ENCODE data around the gene FAM219A.

The FAM219A gene

GRCh38 chr9:34430843-34431437 is 27.4 kb downstream of the FAM219A start:
- no peak overlapping the region for H3K4me3 ChIP-seq (ENCODE audit: control insufficient read depth, low read depth, low read length)
- TF ChIP-seq CTCF (conservative IDR thresholded peaks at IDR 0.05; ENCODE audit: control insufficient read depth, insufficient read depth, low read depth, low read length): no peak
- peak; percentile 72 for DNase-seq (ENCODE audit: low read depth)

- no peak for DNase-seq (ENCODE audit: low read depth)
- no peak for TF ChIP-seq CTCF (conservative IDR thresholded peaks at IDR 0.05; ENCODE audit: control insufficient read depth, insufficient read depth, low read depth, low read length)
- H3K4me3 ChIP-seq (ENCODE audit: control insufficient read depth, low read depth, low read length): no peak overlapping the region
Observed at GRCh38 chr9:34428325-34428958, 29.9 kb downstream of the FAM219A start.

GRCh38 chr9:34426347-34427074 is 31.9 kb downstream of the FAM219A start:
- H3K4me3 ChIP-seq (ENCODE audit: control insufficient read depth, low read depth, low read length): no peak overlapping the region
- no peak for TF ChIP-seq CTCF (conservative IDR thresholded peaks at IDR 0.05; ENCODE audit: control insufficient read depth, insufficient read depth, low read depth, low read length)
- no peak for DNase-seq (ENCODE audit: low read depth)

- no peak for DNase-seq (ENCODE audit: low read depth)
- no peak overlapping the region for H3K4me3 ChIP-seq (ENCODE audit: control insufficient read depth, low read depth, low read length)
- no peak for TF ChIP-seq CTCF (conservative IDR thresholded peaks at IDR 0.05; ENCODE audit: control insufficient read depth, insufficient read depth, low read depth, low read length)
Observed at GRCh38 chr9:34419716-34420504, 38.5 kb downstream of the FAM219A start.

- no peak overlapping the region for H3K4me3 ChIP-seq (ENCODE audit: control insufficient read depth, low read depth, low read length)
- no peak for DNase-seq (ENCODE audit: low read depth)
- no peak for TF ChIP-seq CTCF (conservative IDR thresholded peaks at IDR 0.05; ENCODE audit: control insufficient read depth, insufficient read depth, low read depth, low read length)
Observed at GRCh38 chr9:34417734-34418133, 40.6 kb downstream of the FAM219A start.

GRCh38 chr9:34413231-34413852 is 45.0 kb downstream of the FAM219A start:
- TF ChIP-seq CTCF (conservative IDR thresholded peaks at IDR 0.05; ENCODE audit: control insufficient read depth, insufficient read depth, low read depth, low read length): no peak
- peak; percentile 59 for DNase-seq (ENCODE audit: low read depth)

More at GRCh38 chr9:34413231-34413852, 45.0 kb downstream of the FAM219A start:
- no peak overlapping the region for H3K4me3 ChIP-seq (ENCODE audit: control insufficient read depth, low read depth, low read length)

All from fibroblast of mammary gland (primary cell).